ENCODE measurements around the gene CHTF8.

Gene CHTF8, protein sequence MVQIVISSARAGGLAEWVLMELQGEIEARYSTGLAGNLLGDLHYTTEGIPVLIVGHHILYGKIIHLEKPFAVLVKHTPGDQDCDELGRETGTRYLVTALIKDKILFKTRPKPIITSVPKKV

DNA sequence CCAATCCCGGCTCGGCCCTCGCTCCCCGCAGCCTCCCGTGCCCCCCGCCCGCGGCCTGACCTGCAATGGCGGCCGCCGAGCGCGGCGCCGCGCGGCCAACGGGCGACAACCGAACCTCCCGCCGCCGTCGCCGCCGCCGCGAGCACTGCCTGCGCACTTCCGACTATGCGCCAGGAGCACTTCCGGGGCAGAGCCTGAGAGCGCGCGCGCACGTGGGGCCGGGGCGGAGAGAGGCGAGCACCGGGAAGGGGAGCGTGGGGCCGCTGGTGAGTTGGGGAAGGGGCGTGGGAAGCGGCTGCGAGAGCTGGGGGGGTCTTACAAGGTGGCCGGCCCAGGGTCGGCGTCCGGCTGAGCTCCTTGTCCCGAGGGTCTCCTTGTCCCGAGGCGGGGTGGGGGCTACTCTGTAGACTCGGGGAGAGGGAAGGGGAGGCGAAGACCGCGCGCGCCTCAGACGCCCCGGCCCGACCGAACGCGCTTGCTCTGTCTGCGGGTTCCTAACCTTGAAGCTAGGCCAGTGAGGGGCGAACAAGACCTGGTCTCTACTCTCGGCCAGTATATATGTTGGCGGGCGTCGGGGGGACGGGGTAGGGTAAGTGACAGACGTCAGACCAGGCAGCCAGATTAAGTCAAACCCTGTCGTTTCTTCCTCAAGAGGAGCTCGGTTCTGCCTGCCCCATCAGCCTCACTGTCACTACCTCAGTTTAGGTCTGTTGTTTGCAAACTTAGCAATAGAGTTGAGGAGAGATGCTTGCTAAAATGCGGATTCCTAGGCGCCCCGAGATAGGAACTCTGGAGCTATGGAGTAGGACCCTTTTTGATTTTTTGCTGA, at the start of gene CHTF8, which contains the start of gene UTP4:
CHTF8 (minus strand) TSS at position 165 of the 829 bp plus-strand sequence. CDS start 11,130 bp downstream, outside the sequence.
UTP4 (plus strand) TSS at position 226 of the 829 bp plus-strand sequence. CDS start 811 bp downstream, outside the sequence.
- in situ Hi-C loops (cut with MboI; ENCODE audit: low sequenced_read_pairs) = no loop called here

DNA sequence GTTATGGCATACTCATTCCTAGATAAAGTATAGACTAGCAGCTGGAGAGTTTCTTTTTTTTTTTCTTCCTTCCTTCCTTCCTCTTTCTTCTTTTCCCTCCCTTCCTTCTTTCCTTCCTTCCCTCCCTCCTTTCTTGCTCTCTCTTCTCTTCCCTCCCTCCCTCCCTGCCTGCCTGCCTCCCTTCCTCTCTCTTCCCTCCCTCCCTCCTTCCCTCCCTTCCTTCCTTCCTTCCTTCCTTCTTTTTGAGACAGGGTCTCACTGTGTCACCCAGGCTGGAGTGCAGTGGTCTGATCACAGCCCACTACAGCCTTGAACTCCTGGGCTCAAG, 47.6 kb upstream of the CHTF8 start:
- in situ Hi-C loops (cut with MboI; ENCODE audit: low sequenced_read_pairs) = no loop called here

- in situ Hi-C loops (cut with MboI; ENCODE audit: low sequenced_read_pairs) = no loop called here
Measured at GRCh38 chr16:69179328-69180010, 47.1 kb upstream of the CHTF8 start.

GRCh38 chr16:69176033-69176800, 43.8 kb upstream of the CHTF8 start:
- in situ Hi-C loops (cut with MboI; ENCODE audit: low sequenced_read_pairs) = no loop called here

DNA sequence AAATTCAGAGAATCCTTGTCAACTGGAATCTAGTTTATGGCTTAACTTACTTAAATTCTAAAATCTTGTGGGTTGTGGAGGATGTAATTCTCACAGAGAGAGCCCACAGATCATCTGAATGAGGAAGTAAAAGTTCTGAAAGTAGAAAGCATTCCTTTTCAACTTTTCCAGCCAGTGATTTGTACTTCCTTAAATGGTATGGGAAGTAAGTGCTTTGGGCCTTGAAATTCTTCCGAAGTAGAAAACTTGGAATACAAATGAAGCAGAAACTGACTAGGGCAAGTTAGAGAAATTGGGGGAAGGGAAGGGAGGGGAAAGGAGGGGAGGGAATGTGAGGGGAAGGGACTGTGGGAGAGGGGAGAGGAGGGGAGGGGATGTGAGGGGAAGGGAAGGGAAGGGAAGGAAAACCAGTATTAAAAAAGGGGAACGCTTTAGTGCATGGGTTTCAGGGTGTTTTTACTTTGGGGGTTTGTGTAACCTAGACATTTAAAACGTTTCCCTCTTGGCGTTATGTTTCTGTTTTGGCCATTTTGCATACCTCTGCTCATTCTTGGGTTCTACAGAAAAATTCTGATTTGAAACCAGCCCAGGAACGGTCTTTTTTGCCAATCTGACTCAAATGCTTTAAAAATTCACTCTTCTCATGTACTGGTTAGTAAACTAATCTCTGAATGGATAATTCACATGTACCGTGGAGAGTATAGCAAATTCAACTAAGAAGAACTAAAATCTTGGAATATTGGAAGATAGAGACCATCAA, 39.1 kb upstream of the CHTF8 start:
- in situ Hi-C loops (cut with MboI; ENCODE audit: low sequenced_read_pairs) = loop anchor here (25.0 kb wide), 1 partner anchor 116 kb away; no protein-coding TSS in a partner anchor

DNA sequence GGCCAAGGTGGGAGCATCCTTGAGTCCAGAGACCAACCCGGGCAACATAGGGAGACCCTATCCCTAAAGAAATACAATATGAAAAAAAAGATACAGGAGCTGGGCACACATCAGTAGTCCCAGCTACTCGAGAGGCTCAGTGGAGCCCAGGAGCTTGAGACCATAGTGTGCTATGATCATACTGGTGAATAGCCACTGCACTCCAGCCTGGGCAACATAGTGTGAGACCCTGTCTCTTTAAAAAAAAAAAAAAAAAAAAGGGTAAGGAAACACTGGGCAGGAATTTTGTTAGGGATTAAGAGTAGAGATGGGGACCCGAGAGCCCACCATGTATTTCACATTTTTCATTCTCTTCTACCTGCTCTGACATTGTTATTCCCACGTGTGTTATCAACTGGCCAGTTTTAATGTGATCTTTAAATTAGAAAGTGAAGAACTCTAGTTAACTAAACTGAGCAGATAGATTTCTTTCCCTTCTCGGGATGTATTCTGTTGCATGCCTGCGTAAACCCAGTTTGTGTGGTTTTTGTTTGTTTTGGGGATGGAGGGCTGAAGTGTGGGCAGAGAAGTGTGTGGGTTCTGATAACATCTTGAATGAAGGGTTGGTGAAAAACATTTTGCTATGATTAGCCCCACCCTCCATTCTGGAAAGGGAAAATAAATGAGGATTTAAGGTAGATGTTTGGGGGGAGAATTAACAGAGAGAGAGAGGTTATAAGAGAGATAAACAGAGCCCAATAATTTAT, 37.4 kb upstream of the CHTF8 start:
- in situ Hi-C loops (cut with MboI; ENCODE audit: low sequenced_read_pairs) = loop anchor here (25.0 kb wide), 1 partner anchor 118 kb away; no protein-coding TSS in a partner anchor

DNA sequence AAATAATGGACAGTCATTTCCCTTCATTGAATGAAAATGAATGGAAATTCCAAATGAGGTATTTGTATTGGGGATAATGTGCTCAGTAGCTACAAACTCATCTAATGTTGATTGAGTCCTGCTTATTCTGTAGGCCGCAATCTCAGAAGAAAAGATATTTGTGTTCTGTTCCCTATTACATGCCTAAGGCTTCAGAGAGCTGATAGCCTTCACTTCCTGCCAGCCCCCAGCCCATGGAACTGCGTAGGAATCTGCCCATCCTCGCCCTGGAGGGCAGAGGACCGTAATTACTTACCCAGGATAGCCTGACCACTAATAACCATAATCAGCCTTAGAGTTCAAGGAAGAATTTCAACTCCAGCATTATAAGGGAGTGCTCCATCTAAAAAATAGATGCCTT, 36.7 kb upstream of the CHTF8 start:
- in situ Hi-C loops (cut with MboI; ENCODE audit: low sequenced_read_pairs) = loop anchor here (25.0 kb wide), 1 partner anchor 118 kb away; no protein-coding TSS in a partner anchor

DNA sequence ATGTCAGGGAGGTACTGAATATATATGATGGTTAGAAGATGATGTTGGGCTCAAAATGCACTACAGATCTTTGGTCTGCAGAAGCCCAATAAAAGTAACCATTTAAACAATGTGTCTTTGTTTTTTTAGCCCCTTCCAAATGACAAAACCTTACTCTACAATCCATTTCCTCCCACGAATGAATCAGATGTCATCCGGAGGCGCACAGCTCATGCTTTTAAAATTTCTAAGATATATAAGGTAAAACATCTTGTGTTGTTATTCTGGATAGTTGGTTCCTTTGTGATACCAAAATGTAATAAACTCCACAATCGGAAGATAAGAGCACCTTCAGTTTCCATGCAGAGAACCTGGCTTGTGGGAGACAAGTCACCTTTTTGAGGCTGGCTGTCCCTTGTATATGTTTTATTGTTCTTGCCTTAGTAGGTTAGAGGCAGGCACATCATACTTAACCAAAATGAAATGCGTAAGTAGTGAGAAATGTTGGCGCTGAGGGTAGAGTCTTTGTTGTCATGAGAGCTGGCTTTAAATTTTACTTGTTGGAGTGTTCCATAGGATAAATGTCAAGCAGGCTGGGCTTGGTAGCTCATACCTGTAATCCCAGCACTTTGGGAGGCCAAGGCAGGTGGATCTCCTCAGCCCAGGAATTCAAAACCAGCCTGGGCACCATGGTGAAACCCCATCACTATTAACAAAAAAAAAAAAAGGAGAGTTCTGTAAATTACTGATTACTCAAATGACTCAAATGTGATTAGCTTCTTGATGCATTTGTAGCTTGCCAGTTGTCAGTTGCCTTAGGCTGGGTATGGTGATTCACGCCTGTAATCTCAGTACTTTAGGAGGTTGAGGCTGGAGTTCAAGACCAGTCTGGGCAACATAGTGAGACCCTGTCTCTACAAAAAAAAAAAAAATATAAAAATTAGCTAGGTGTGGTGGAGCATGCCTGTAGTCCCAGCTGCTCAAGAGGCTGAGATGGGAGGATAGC, 34.9 kb upstream of the CHTF8 start:
- in situ Hi-C loops (cut with MboI; ENCODE audit: low sequenced_read_pairs) = loop anchor here (25.0 kb wide), 1 partner anchor 120 kb away; no protein-coding TSS in a partner anchor

GRCh38 chr16:69166221-69166833, 33.9 kb upstream of the CHTF8 start:
- in situ Hi-C loops (cut with MboI; ENCODE audit: low sequenced_read_pairs) = loop anchor here (25.0 kb wide), 1 partner anchor 121 kb away; no protein-coding TSS in a partner anchor

DNA sequence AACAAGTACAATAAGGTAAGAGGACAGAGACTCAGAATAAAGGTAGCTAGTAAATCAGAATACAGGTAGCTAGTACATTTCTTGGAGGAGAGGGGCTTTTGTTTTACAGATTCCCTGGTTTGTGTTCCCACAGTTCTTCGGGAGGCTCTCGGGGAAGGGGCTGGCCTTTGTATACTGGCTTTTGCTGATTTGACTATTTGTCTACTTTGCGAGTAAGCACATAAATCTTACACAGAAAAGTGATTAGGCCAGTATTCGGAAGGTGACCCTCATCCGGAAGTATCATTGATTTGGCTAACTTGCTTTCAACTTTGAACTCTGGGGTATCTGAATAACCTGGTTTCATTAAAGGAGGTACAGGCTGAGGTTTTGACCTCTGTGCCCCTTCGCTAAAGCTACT, 33.2 kb upstream of the CHTF8 start:
- in situ Hi-C loops (cut with MboI; ENCODE audit: low sequenced_read_pairs) = loop anchor here (25.0 kb wide), 1 partner anchor 122 kb away; no protein-coding TSS in a partner anchor

DNA sequence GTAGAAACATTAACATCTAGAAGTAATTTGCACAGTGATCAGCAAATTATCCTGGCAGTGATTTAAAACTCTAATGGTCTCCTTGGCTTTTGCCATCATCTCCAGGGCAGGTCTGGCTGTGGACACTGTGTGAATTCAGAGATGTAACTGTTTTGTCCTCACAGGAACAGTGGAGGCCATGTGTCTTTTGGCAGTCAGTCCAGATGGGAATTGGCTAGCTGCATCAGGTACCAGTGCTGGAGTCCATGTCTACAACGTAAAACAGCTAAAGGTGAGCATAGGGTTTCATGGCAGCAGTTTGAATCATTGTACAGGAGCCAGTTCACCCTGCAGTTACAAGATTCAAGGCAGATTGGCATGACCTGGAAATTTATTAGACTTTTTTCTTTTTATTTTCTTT, 27.8 kb upstream of the CHTF8 start:
- in situ Hi-C loops (cut with MboI; ENCODE audit: low sequenced_read_pairs) = loop anchor here (25.0 kb wide), 1 partner anchor 127 kb away; no protein-coding TSS in a partner anchor

- in situ Hi-C loops (cut with MboI; ENCODE audit: low sequenced_read_pairs) = loop anchor here (25.0 kb wide), 1 partner anchor 130 kb away; no protein-coding TSS in a partner anchor
Measured at GRCh38 chr16:69157196-69157595, 24.8 kb upstream of the CHTF8 start.

GRCh38 chr16:69150146-69150865, 17.9 kb upstream of the CHTF8 start:
- in situ Hi-C loops (cut with MboI; ENCODE audit: low sequenced_read_pairs) = loop anchor here (25.0 kb wide), 1 partner anchor 137 kb away; no protein-coding TSS in a partner anchor

- in situ Hi-C loops (cut with MboI; ENCODE audit: low sequenced_read_pairs) = loop anchor here (25.0 kb wide), 1 partner anchor 138 kb away; no protein-coding TSS in a partner anchor
Measured at GRCh38 chr16:69149621-69150020, 17.2 kb upstream of the CHTF8 start.

- in situ Hi-C loops (cut with MboI; ENCODE audit: low sequenced_read_pairs) = no loop called here
Measured at GRCh38 chr16:69145658-69146057, 13.3 kb upstream of the CHTF8 start.

DNA sequence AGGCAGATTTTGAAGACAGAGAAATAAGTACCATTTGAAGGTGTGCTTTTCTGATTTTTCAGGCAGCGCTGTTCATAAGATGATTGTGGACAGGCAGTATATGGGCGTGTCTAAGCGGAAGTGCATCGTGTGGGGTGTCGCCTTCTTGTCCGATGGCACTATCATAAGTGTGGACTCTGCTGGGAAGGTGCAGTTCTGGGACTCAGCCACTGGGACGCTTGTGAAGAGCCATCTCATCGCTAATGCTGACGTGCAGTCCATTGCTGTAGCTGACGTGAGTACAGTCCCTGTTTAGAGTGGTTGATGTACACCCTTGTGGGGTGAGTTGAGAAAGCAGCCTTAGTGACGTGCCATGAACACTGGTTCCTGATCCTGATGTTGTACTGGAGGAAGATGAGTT, 10.7 kb upstream of the CHTF8 start:
- in situ Hi-C loops (cut with MboI; ENCODE audit: low sequenced_read_pairs) = no loop called here

DNA sequence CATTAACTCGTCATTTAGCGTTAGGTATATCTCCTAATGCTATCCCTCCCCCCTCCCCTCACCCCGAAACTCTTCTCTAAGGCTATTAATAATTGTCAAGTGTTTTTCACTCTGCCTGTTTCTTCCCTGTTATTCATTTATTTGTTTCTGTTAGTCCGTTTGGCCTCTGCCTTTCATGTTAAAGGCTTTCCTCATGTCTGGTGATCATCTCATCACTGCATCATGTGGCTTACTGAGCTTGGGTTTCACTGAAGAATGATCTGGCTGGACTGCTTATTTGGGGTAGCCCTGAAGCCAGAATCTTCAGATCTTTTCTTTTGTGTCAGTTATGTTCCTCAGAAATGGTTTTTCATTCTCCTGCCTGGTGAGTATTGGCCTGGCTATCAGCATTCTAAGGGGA, 9.5 kb upstream of the CHTF8 start:
- in situ Hi-C loops (cut with MboI; ENCODE audit: low sequenced_read_pairs) = no loop called here

Data from hTERT RPE-1 (cell line).